ENCODE data around the gene DNTTIP2. TPM values are rescaled to one million over a fixed set of nuclear protein-coding genes. Genes with fewer than 3 reads are reported as not detected.
"Not testable (repeated sequence)": the region's sequence is repeated elsewhere in the genome, so short reads cannot be mapped to it uniquely, and the experiment has no call there.

Gene DNTTIP2
- total RNA-seq, 4 donors from 2014 or later = 13.8 to 63.4 (median 32.5) TPM

- H3K9me3 ChIP-seq = no peaks in the 10 kb centered on the region
- no peak overlapping the region for H3K4me3 ChIP-seq
- H3K27ac ChIP-seq = no peak overlapping the region
- no peaks in the 10 kb centered on the region for H3K36me3 ChIP-seq
- no peak for DNase-seq
- TF ChIP-seq POLR2A (IDR thresholded peaks at IDR 0.05) = no peak
- H3K27me3 ChIP-seq = no peaks in the 10 kb centered on the region
- peaks cover 0 to 5% of the 10 kb centered on the region in 2 donors for H3K4me1 ChIP-seq
- intact Hi-C loops (cut with DNase I; ENCODE audit: low total_unique reads) = loop anchor here (10.0 kb wide), 1 partner anchor 217 kb away; no protein-coding TSS in a partner anchor
These were observed 37.2 kb downstream of the DNTTIP2 start for GRCh38 chr1:93841771-93842170.

GRCh38 chr1:93840956-93841482 is 38.0 kb downstream of the DNTTIP2 start:
- Histone ChIP-seq H3K4me3 (no peak overlapping the region), H3K36me3 (no peaks in the 10 kb centered on the region), H3K27ac (no peak overlapping the region), H3K9me3 (no peaks in the 10 kb centered on the region), H3K4me1 (peaks cover 0 to 5% of the 10 kb centered on the region in 2 donors), H3K27me3 (no peaks in the 10 kb centered on the region)
- no peak for DNase-seq
- no peak for TF ChIP-seq CTCF (IDR thresholded peaks at IDR 0.05)
- no peak for TF ChIP-seq POLR2A (IDR thresholded peaks at IDR 0.05)
- intact Hi-C loops (cut with DNase I; ENCODE audit: low total_unique reads) = loop anchor here (10.0 kb wide), 1 partner anchor 216 kb away; no protein-coding TSS in a partner anchor

- no peak overlapping the region for H3K27ac ChIP-seq
- intact Hi-C loops (cut with DNase I; ENCODE audit: low total_unique reads) = loop anchor here (10.0 kb wide), 1 partner anchor 215 kb away; no protein-coding TSS in a partner anchor
- no peak overlapping the region for H3K4me3 ChIP-seq
- peaks cover 0 to 5% of the 10 kb centered on the region in 2 donors for H3K4me1 ChIP-seq
- H3K9me3 ChIP-seq = no peaks in the 10 kb centered on the region
- no peaks in the 10 kb centered on the region for H3K27me3 ChIP-seq
- DNase-seq = no peak
- TF ChIP-seq CTCF (IDR thresholded peaks at IDR 0.05) = no peak
- no peak for TF ChIP-seq POLR2A (IDR thresholded peaks at IDR 0.05)
- H3K36me3 ChIP-seq = no peaks in the 10 kb centered on the region
These were observed 39.3 kb downstream of the DNTTIP2 start for GRCh38 chr1:93839753-93840152.

GRCh38 chr1:93839307-93839706 is 39.7 kb downstream of the DNTTIP2 start:
- TF ChIP-seq CTCF (IDR thresholded peaks at IDR 0.05) = no peak
- no peak for TF ChIP-seq POLR2A (IDR thresholded peaks at IDR 0.05)
- intact Hi-C loops (cut with DNase I; ENCODE audit: low total_unique reads) = no loop called here
- no peaks in the 10 kb centered on the region for H3K27me3 ChIP-seq
- no peaks in the 10 kb centered on the region for H3K36me3 ChIP-seq
- H3K4me3 ChIP-seq = no peak overlapping the region
- H3K4me1 ChIP-seq = peaks cover 0 to under 1% of the 10 kb centered on the region in 2 donors
- DNase-seq = no peak
- H3K9me3 ChIP-seq = no peaks in the 10 kb centered on the region
- no peak overlapping the region for H3K27ac ChIP-seq

GRCh38 chr1:93837961-93838360 is 41.0 kb downstream of the DNTTIP2 start:
- intact Hi-C loops (cut with DNase I; ENCODE audit: low total_unique reads) = no loop called here
- Histone ChIP-seq H3K9me3 (no peaks in the 10 kb centered on the region), H3K36me3 (no peaks in the 10 kb centered on the region), H3K27me3 (no peaks in the 10 kb centered on the region), H3K4me1 (no peaks in the 10 kb centered on the region), H3K27ac (no peak overlapping the region), H3K4me3 (no peak overlapping the region)
- DNase-seq = no peak
- TF ChIP-seq CTCF (IDR thresholded peaks at IDR 0.05) (no peak), POLR2A (IDR thresholded peaks at IDR 0.05) (no peak)

- DNase-seq; H3K36me3 ChIP-seq; intact Hi-C loops (cut with DNase I; ENCODE audit: low total_unique reads); H3K4me3 ChIP-seq; H3K4me1 ChIP-seq; H3K9me3 ChIP-seq; H3K27ac ChIP-seq; H3K27me3 ChIP-seq: not testable (repeated sequence)
These were observed 45.7 kb downstream of the DNTTIP2 start for GRCh38 chr1:93833293-93833692.

Measured in uterus (tissue), 4 donors.